ENCODE measurements around the gene CTDSPL. TPM values are rescaled to one million over a fixed set of nuclear protein-coding genes. Genes with fewer than 3 reads are reported as not detected.

CTDSPL gene
- total and polyA plus RNA-seq, 2 of the 13 experiments (the other 11 are each of a cell fraction or from before 2014, with no cell fraction given): 26.1 to 142 TPM

DNA sequence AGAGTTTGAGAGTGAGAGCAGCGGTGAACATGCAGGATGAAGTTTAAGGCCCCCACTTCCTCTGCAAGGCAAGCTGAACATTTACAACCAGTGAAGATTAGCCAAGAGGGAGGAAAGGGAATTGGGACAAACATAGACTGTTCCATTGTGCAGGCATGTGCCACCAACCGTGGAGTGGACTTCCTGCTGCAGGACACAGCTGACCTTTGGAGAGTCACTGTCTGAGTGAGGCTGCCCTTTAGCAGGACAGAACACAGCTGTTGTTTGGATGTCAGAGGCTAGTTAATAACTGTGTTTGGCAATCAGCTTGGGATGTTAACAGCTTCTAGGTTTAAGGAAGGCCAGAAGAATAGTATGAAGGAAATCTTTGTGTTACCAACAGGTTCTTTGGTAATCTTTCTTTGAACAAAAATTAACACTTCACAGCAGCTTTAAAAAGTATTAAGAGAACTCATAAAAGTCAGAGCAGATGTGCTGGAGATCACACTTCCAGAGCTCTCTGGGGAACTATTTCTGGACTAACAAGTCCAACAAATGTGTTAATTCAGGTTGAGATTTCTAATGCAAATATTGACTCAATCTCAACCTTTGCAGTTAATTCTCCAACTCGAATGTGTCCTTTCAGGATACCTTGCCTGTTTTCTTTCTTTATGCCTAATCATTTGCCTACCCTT, 31.4 kb downstream of the CTDSPL start (continued):
- 0 out of 2 replicates have a peak, but pooled peaks have one; percentile 44 for TF ChIP-seq ZNF124 (CRISPR knock-in tag; IDR thresholded peaks at IDR 0.05)
- no peak for TF ChIP-seq JUN (CRISPR knock-in tag; IDR thresholded peaks at IDR 0.05)
- TF ChIP-seq, protein P1, sequence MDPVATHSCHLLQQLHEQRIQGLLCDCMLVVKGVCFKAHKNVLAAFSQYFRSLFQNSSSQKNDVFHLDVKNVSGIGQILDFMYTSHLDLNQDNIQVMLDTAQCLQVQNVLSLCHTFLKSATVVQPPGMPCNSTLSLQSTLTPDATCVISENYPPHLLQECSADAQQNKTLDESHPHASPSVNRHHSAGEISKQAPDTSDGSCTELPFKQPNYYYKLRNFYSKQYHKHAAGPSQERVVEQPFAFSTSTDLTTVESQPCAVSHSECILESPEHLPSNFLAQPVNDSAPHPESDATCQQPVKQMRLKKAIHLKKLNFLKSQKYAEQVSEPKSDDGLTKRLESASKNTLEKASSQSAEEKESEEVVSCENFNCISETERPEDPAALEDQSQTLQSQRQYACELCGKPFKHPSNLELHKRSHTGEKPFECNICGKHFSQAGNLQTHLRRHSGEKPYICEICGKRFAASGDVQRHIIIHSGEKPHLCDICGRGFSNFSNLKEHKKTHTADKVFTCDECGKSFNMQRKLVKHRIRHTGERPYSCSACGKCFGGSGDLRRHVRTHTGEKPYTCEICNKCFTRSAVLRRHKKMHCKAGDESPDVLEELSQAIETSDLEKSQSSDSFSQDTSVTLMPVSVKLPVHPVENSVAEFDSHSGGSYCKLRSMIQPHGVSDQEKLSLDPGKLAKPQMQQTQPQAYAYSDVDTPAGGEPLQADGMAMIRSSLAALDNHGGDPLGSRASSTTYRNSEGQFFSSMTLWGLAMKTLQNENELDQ (CRISPR knock-in tag; IDR thresholded peaks at IDR 0.05; ENCODE audit: borderline replicate concordance): no peak
- no peak for TF ChIP-seq ZNF7 (CRISPR knock-in tag; IDR thresholded peaks at IDR 0.05)
- TF ChIP-seq ZBTB7B (CRISPR knock-in tag; IDR thresholded peaks at IDR 0.05): no peak
- no peak for TF ChIP-seq NFYC (CRISPR knock-in tag; IDR thresholded peaks at IDR 0.05)
- TF ChIP-seq, protein P2, sequence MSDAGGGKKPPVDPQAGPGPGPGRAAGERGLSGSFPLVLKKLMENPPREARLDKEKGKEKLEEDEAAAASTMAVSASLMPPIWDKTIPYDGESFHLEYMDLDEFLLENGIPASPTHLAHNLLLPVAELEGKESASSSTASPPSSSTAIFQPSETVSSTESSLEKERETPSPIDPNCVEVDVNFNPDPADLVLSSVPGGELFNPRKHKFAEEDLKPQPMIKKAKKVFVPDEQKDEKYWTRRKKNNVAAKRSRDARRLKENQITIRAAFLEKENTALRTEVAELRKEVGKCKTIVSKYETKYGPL (CRISPR knock-in tag; IDR thresholded peaks at IDR 0.05): no peak
- 0 out of 2 replicates have a peak, but pooled peaks have one; percentile 62 for TF ChIP-seq ZNF512B (CRISPR knock-in tag; IDR thresholded peaks at IDR 0.05; ENCODE audit: borderline replicate concordance)
- no peak for TF ChIP-seq POLR2AphosphoS2 (IDR thresholded peaks at IDR 0.05; ENCODE audit: low read depth, low read length)
- TF ChIP-seq PAWR (CRISPR knock-in tag; IDR thresholded peaks at IDR 0.05; ENCODE audit: borderline replicate concordance): no peak
- TF ChIP-seq, protein P3, sequence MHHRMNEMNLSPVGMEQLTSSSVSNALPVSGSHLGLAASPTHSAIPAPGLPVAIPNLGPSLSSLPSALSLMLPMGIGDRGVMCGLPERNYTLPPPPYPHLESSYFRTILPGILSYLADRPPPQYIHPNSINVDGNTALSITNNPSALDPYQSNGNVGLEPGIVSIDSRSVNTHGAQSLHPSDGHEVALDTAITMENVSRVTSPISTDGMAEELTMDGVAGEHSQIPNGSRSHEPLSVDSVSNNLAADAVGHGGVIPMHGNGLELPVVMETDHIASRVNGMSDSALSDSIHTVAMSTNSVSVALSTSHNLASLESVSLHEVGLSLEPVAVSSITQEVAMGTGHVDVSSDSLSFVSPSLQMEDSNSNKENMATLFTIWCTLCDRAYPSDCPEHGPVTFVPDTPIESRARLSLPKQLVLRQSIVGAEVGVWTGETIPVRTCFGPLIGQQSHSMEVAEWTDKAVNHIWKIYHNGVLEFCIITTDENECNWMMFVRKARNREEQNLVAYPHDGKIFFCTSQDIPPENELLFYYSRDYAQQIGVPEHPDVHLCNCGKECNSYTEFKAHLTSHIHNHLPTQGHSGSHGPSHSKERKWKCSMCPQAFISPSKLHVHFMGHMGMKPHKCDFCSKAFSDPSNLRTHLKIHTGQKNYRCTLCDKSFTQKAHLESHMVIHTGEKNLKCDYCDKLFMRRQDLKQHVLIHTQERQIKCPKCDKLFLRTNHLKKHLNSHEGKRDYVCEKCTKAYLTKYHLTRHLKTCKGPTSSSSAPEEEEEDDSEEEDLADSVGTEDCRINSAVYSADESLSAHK (CRISPR knock-in tag; IDR thresholded peaks at IDR 0.05; ENCODE audit: borderline replicate concordance): no peak
- no peak for TF ChIP-seq CSRNP1 (CRISPR knock-in tag; IDR thresholded peaks at IDR 0.05)
- TF ChIP-seq NFATC3 (CRISPR knock-in tag; IDR thresholded peaks at IDR 0.05): no peak
- TF ChIP-seq TBL1XR1 (IDR thresholded peaks at IDR 0.05; ENCODE audit: borderline replicate concordance, low read length, partially characterized antibody): no peak
- TF ChIP-seq NFRKB (IDR thresholded peaks at IDR 0.05): no peak
- no peak for TF ChIP-seq HMGA1 (CRISPR knock-in tag; conservative IDR thresholded peaks at IDR 0.05)
- peak; percentile 23; the same call in 1 of the 2 replicates for TF ChIP-seq ZFY (CRISPR knock-in tag; IDR thresholded peaks at IDR 0.05)
- TF ChIP-seq NFE2L1 (CRISPR knock-in tag; IDR thresholded peaks at IDR 0.05; ENCODE audit: borderline replicate concordance): no peak
- TF ChIP-seq ZNF17 (CRISPR knock-in tag; IDR thresholded peaks at IDR 0.05): no peak

All from HepG2 (cell line).